T1000 (cell line): ENCODE results near the gene NUDCD3.
"Not testable (repeated sequence)": the region's sequence is repeated elsewhere in the genome, so short reads cannot be mapped to it uniquely, and the experiment has no call there.

Source experiments
- DNase-seq: peaks from one replicate; lab custom pipeline; 2025; ENCODE audit warnings: mixed read lengths; lab: John Stamatoyannopoulos, UW

The NUDCD3 gene

DNA sequence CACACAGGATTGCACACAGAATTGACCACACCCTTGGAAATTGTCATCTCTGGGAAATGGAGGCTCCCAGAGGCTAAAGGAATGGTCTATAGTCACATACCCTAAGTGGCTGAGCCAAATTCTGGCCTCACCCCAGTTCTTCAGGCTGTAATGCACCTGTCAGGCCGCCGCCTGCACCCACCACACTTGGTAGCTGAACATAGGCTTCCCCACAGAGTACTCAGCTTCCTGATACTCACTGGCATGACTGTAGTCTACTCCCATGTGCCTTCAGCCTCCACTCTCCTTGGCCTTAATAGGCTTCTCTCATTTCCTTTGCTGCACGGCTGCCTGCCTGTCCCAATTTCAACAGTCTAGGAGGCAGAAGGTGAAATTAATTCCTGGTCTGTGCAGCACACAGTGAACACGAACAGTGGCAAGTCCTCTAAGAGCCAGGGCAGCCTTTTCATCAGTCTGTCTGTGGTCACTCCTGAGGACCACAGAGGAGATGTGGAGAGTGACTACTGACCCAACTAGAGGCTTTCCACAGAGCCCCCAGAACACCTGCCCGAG is 42.5 kb downstream of the NUDCD3 start:
- no peak for DNase-seq

DNA sequence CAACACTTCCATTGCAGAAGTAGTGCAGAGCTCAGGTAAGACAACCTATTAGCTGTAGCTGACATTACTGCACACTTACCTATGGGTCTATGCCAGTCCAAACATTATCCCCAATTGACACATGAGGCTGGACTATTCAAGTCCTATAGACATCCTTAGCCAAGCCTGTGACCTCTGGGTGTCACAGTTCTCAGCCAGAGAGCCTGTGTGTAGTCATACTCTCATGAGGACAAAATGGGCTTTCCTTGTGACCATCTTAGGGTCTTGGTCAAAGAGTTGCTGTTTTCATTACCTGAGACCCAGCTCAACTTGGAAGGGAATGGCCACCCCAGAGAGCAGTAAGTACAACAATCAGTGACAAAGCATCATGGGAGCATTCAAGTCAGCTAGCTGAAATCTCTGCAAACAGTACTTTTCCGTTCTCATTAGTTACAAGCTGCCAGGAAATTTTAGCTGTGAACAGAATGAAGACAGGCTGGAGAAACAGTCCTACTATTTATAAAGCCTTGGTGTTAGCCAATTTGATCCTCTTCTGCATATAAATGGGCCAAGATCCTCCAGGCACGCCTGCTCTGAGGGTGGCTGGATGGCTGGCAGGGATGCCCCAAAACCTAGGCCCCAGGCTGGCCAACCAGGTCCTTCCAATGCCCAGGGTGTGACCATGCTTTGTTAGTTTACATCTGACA is 44.3 kb downstream of the NUDCD3 start:
- DNase-seq: no peak

DNA sequence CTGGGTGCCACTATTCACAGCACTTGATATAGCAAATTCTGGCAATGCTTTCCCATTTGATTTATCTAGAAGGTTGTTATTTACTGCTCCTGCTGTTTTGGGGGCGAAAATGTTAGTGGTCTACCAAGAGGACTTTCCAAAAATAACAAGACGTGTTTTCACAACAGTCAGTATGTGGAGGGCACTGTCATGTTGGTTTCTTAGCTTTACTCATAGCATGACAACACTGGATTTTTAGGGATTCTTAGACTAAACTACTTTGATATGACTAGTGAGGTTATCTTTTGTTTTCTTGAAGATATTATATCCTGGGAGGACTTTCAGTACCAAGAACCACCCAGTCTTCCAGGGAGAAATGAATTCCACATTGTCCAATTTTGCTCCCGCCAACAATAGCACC is 49.4 kb downstream of the NUDCD3 start:
- DNase-seq: no peak

DNA sequence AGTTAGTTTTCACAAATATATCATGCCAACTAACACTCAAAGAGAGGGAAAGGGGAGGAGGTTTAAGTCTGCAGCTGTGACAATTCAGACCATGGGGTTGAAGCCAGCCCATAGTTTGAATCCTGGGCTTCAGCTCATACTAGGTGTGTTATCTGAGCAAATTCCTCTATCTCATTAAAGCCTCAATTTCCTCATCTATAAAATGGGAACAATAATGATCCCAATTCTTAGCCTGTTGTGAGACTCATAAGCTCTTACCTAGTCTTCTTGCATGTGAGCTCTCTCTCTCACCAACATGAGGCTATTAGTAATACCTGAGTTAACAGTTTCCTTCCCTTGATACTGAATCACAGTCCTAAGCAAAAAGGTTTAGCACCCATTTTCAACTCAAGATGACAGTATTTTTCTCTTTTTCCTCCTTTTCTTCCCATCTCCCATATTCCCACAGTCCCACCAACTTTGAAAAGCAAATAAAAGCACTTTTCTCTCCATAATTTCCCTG is 49.8 kb downstream of the NUDCD3 start:
- DNase-seq: no peak

DNA sequence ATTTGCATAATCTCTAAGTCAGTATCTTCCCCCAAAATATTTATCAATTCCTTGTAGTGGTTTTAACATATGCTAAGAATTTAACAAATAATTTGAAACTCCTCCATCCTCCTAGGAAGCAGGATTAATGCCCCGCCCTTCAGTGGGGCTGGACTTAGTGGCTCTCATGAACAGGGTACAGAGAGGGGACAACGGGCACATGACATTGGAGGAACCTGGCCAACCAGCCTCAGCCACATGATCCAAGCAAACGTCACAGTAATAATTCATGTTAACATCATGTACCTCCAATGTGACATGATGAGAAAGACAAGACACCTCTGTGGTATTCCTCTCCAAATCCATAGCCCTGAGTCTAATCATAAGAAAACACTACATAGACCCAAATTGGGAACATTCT is 50.5 kb downstream of the NUDCD3 start:
- DNase-seq: no peak

DNA sequence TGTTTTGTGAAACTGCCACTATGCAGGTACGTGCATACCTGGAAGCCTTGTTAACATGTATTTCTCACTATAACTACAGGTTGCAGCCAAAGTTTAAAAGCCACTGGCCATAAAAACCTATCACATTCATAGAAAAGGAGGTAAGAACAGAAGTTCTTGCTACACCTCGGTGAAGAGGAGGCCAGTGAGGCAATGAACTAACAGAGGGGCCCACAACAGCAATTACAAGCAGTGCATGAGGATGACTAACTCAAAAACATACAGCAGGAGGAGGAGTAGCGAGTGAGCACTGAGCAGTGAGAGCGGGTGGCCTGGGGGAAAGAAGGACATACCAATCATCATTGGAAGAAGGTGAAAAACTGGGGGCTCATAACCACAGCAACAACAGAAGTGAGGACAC is 51.6 kb downstream of the NUDCD3 start:
- DNase-seq: no peak

DNA sequence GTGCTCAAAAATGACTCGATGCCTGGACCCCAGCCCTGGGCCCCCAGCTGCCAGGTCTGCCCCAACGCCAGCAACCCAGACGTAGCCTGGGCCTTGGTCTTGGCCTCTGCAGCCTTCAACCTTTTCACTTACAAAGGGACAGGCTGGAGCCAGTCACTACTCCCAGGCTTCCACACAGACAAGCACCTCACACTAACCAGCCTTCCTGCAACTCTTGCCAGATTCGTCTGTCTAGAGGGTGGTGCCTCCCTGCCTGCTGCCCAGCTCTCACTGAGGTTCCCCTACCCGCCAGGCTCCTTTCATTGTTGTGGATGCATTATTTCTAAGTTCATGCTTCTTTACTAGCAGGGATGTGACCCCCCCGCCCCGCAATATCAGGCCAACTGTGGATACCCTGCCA is 56.3 kb downstream of the NUDCD3 start:
- DNase-seq: no peak

DNA sequence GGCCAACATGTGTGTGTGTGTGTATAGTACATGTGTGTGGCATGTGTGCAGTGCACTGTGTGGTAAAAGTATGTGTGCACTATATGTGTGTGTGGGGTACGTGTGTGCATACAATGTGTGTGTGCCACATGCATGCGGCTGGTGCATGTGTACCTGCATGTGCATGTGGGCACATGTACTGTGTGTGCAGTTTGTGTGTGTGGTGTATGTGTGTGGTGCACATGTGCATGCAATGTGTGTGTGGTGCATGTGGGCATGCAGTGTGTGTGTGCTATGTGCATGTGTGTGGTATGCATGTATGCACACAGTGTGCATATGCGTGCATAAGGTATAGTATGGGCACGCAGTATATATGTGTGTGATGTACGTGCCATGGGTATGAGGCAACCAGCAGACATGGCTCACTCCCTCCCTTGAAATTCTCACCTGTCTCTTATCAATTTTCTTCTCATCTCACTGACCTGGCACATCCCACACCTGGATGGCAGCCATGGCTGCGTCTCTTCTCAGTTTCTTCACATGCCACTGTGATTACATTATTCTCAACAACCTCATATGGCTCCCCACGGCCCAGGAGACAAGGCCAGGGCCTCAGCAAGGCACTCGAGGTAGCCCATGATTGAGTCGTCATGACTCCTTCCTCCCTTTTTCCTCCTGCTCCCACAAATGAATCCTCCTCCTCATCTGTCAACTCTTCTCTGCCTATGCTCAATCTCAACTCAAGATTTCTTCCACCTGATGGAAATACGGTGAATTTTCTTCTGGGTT is 57.0 kb downstream of the NUDCD3 start:
- DNase-seq: no peak

DNA sequence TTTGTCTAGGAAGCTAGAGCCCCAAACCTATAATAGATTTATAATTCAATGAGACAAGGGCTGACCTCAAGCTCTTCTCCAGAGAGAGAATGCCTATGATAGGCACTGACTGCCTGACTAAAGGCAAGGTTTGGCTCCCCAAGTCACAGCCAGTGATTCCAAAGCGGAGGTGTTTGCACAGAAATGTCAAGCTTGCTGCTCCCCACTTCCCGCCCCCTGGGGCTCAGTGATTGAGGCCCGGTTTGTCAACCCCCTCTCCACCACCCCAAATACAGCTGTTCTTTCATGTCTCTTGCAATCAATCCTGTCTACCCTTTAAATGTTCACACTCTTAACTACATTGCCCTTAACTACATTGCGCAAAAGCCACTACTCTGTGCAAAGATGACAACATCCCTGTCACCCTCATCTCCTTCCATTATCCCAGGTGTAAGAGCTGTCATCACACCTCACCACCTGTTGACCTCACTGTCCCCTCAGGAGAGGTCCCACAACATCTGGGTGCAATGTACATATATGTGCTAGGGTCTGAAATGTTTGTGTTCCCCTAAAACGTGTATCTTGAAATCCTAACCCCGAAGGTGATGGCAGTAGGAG is 58.0 kb downstream of the NUDCD3 start:
- DNase-seq: no peak

DNA sequence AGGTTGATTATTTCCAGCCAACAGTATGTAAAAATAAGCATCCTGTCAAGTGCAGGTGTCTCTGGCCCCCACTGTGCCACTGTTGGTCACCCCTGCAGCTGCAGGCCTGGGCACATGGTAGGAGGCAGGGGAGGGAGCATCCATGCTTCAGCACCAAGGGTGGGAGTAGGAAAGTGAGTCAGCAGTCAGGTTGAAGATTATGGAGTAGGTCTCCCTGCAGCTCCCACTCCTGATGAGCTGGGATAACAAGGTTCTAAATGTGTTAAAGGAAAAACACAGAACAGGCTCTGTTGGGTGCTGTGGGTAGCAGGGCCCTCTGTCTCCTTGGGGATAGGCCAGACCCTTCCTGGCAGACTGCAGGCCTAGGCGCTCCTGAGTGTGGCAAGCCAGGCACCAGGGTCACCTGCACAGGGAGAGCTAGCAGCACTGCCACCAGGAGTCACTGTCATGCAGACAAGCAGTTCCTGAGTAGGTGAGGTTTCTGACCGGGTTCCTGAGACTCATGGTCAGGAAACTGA is 59.3 kb downstream of the NUDCD3 start:
- no peak for DNase-seq

DNA sequence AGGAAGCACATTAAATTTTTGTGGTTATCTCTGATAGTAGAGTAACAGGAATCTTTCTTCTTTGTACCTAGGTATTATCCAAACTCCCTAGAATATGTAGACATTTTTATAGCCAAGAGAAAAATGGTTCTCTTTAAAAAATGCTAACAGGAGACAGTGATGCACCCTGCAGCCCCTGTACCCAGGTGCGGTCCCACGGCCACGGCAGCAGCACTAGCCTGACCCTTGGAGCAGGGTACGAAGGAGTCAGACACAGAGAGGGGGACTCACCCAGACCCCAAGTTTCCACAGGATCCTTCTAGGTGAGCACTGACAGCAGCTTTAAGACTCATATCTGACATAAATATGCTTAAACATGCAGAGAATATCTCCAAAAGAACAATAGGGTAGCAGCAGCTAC is 60.4 kb downstream of the NUDCD3 start:
- no peak for DNase-seq

DNA sequence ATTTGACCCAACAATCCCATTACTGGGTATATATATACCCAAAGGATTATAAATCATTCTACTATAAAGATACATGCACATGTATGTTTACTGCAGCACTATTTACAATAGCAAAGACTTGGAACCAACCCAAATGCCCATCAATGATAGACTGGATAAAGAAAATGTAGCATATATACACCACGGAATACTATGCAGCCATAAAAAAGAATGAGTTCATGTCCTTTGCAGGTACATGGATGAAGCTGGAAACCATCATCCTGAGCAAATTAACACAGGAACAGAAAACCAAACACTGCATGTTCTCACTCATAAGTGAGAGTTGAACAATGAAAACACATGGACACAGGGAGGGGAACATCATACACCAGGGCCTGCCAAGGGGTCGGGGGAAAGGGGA is 65.7 kb downstream of the NUDCD3 start:
- not testable (repeated sequence) for DNase-seq

DNA sequence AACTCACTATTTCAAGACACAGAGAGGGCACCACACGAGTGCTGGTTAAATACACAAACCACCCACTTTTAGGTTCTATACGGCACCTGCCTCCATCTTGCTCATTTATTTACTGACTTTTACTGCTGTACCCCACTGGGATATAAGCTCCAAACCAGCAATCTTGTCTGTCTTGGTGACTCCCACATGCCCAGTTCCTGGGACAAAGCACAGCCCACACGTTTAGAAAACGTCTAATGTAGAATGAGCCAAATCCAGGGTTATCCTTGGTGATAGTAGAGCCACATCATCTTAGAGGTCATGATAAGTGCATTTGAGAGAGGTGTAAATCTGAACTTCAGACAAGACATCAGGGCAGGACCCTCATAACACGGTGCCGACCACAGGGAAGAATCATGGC is 73.5 kb downstream of the NUDCD3 start:
- no peak for DNase-seq

DNA sequence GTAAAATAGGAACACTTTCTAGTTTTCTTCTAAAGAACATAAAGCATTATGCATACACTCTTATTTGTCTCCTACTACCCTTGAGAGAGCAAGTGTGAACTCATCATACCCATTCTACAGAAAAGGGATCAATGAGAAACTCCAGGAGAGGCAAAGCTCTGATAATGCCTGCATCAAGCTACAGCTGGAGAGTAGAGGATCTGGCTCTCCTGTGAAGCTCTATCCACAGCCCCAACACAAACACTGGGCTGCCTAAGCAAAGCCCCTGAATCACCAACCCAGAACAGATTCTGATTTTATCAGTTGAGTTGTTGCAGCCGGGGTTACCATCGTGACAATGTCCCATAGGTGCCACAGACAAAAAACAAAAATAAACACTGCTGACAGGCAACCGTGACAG is 74.9 kb downstream of the NUDCD3 start:
- DNase-seq: no peak

DNA sequence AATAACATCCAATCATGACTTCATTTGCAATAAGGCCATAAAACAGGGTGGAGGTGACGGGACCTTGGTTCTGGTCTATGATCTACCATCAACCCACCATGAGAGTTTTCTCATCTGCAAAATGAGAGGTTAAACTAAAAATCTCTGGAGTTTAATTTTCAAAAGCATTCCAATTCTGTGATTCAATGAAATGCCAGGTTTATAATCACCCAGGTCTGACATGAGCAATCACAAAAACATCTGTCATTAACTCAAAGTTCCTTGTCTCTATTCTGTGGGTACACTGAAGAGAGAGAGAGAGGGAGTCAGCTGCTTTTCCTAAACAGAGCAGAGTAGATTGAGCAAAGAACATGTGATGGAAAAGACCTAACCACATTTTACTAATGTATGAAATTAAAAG is 75.4 kb downstream of the NUDCD3 start:
- no peak for DNase-seq

DNA sequence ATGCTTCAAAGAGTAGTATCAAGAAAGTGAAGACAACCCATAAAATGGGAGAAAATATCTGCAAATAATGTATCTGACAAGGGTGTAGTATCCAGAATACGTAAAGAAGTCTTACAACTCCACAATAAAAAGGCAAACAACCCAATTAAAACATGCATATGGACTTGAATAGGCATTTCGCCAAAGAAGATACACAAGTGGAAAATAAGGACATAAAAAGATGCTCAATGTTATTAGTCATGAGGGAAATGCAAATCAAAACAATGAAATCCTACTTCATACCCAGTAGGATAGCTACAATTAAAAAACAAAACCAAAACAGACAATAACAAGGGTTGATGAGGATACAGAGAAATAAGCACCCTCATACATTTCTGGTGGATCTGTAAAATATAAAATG is 79.2 kb downstream of the NUDCD3 start:
- no peak for DNase-seq

DNA sequence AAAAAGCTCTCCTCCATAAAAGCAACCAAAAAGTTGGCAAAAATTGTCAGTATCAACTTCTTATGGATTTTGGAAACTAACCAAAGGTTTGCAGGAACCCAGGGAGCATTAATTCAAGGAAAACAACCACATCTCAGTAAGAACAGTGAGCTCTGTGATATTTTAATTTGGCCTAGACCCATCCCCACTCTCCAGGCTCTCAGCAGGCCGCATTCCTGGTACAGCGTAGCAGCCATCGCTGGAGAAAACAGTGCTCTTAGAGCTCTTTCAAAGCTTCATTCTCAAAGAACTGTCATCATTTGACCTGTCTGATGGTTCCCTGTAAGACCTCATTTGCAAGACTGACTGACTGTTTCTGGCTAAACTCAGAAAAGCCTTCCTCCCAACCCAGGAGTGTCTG is 81.9 kb downstream of the NUDCD3 start:
- DNase-seq: no peak

DNA sequence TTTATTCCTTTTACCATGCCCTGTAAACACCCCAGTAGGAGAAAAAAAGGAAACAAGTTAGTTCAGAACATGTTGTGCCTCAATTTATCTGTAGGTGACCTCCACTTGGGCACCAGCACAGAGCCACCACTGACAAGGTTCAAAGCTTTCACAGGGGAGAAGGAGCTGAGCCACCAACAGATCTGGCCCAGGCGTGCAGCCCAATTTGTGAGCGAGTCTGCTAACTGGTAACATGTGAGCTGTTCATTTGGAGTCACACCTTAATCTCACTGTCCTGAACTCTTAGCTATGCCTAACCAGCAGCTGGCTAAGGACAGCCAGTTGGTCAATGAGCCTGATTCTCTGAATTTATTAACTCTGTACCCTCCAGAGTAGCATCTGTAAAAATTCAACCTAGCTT is 86.7 kb downstream of the NUDCD3 start:
- no peak for DNase-seq

DNA sequence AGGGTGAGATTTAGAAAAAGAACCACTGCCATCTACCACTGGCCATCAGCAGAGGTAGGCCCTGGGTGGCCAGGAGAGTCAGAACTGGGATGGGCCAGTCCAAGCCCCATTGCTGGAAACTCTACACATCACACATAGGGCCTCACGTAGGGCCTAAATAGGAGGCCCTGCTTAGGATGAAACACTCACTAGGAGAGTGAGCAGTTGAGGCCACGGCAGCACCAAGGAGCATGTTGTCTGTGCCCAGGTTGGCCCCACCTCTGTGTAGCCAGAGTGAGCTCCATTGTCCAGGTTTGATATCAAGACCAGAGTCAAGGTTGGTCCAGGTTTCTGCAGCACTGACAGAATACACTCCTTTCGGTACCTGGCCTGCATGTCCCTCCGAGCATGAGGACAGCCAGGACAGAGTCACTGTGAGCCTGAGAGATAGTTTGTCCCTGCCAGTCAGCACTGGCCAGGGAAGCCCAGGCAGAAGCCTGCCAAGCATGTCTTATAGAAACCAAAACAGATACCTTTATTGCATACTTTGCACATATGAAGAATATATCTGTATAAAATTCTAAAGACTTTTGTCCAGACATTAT is 87.2 kb downstream of the NUDCD3 start:
- no peak for DNase-seq

DNA sequence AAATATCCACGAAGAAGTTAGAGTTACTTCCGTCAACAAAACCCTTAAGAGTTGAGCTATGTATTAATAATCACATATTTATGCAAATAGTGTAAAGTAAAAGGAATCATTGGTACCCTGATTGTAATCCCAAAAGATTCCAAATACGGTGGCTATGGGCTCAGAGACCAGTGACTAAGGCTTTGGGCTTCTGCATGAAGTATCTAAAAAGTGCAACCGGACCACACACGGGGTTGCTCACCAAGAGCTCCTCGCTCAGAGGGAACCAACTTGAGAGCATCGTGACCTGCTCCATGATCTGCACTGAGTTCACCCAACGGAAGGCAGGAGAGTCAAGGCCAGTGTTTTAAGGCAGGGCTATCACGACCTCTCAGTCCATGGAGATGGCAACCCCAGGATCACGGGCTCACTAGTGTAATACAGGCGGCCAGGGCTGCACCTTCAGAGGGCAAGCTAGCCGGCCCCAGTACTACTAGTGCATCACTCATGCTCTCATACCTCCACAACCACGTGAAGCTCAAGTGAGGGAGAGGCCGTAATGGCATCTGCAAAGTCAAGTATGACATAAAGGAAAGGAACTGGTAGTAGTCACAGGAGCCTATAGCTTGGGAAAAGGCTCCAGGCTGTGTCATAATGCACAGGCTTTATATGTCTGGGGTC is 87.9 kb downstream of the NUDCD3 start:
- no peak for DNase-seq

DNA sequence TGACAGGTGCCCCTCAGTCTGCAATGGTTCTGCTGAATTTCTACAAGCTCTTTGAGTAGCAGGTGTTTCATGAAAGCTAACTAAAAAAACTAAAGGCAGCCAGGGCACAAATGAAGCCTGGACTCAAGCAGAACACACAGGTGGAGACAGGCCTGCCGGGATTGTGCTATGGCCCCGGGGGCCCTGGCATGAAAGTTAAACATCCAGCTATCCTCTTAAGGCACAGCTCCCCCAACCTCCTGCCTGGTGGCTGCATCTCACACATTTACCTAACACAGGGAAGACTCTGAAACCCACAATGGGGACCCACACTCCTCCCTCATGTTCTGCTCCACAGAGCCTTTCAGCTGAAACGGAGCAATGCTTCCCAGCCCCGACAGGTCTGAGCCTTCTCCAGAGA is 88.8 kb downstream of the NUDCD3 start:
- no peak for DNase-seq

DNA sequence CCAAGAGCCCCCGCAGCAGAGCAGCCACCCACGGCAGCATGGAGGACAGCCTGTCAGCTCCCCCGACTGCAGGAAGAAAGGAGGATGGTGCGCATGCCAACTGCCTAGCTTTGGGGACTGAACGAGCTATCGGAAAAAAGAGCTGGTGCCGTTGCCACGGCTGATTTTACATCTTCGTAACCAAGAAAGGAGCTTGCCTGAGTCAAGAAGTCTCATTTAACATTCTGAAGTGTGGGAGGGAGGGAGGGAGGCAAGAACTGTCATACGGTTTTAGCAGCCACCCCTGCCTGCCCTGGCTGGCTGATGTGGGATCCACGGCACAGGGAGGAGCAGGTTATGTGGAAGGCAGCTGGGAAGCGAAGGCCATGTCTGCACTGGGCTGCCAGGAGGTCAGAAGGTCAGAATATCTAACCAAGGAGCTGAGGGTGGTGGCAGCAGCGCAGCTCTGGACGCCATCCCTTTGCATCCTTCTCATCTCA is 90.4 kb downstream of the NUDCD3 start:
- no peak for DNase-seq
